Measurements from ENCODE around the gene SPHK2. TPM values are rescaled to one million over a fixed set of nuclear protein-coding genes. Genes with fewer than 3 reads are reported as not detected.

Gene SPHK2
- total RNA-seq, 4 donors from 2014 or later, result 7.2 to 17.9 (median 13.7) TPM

GRCh38 chr19:48627865-48628314 is 8.6 kb downstream of the SPHK2 start:
- TF ChIP-seq POLR2A (IDR thresholded peaks at IDR 0.05) (peak in 1 of 2 donors; percentile 14), EP300 (IDR thresholded peaks at IDR 0.05) (no peak)
- H3K4me1 ChIP-seq, result peaks cover 0 to 72% (median 31%) of the 10 kb centered on the region in 3 donors
- ATAC-seq, result no peak
- no peaks in the 10 kb centered on the region for H3K9me3 ChIP-seq
- H3K27me3 ChIP-seq, result no peaks in the 10 kb centered on the region
- no CpG with 5 or more reads among the region's 17 CpGs for WGBS, 2 donors (ENCODE audit: low coverage in 1 of 2)
- no peak overlapping the region for H3K4me3 ChIP-seq
- H3K36me3 ChIP-seq, result peaks cover 0 to 48% of the 10 kb centered on the region in 2 donors
- peak overlapping the region in 3 of 4 donors; percentile 7 to 98 (median 92) for H3K27ac ChIP-seq

DNA sequence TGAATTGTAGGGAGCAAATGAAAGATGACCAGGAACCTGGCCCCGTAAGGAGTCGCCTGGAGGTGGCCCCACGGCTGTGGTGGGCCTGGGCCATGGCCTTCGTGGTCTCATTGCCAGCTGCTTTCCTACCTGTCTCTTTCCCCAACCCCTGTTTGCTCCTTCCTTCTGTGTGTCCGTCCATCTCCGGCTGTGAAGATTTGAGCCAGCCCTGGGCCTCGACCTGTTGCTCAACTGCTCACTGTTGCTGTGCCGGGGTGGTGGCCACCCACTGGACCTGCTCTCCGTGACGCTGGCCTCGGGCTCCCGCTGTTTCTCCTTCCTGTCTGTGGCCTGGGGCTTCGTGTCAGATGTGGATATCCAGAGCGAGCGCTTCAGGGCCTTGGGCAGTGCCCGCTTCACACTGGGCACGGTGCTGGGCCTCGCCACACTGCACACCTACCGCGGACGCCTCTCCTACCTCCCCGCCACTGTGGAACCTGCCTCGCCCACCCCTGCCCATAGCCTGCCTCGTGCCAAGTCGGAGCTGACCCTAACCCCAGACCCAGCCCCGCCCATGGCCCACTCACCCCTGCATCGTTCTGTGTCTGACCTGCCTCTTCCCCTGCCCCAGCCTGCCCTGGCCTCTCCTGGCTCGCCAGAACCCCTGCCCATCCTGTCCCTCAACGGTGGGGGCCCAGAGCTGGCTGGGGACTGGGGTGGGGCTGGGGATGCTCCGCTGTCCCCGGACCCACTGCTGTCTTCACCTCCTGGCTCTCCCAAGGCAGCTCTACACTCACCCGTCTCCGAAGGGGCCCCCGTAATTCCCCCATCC is 9.4 kb downstream of the SPHK2 start:
- 68 to 80% methylated on average over 5 to 11 of the region's 34 CpGs for WGBS, 2 donors (ENCODE audit: low coverage in 1 of 2)
- no peak for TF ChIP-seq POLR2AphosphoS5 (IDR thresholded peaks at IDR 0.05)
- TF ChIP-seq POLR2A (IDR thresholded peaks at IDR 0.05), result no peak
- TF ChIP-seq EP300 (IDR thresholded peaks at IDR 0.05), result no peak
- TF ChIP-seq CTCF (IDR thresholded peaks at IDR 0.05), result no peak
- no peak for ATAC-seq
- H3K36me3 ChIP-seq, result peaks cover 0 to 52% of the 10 kb centered on the region in 2 donors
- H3K9me3 ChIP-seq, result no peaks in the 10 kb centered on the region
- H3K27me3 ChIP-seq, result no peaks in the 10 kb centered on the region
- H3K27ac ChIP-seq, result peak overlapping the region in 3 of 4 donors; percentile 86 to 98 (median 92)
- peaks cover 3 to 72% (median 31%) of the 10 kb centered on the region in 3 donors for H3K4me1 ChIP-seq
- H3K4me3 ChIP-seq, result no peak overlapping the region

DNA sequence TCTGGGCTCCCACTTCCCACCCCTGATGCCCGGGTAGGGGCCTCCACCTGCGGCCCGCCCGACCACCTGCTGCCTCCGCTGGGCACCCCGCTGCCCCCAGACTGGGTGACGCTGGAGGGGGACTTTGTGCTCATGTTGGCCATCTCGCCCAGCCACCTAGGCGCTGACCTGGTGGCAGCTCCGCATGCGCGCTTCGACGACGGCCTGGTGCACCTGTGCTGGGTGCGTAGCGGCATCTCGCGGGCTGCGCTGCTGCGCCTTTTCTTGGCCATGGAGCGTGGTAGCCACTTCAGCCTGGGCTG is 9.9 kb downstream of the SPHK2 start:
- Histone ChIP-seq H3K36me3 (peaks cover 0 to 52% of the 10 kb centered on the region in 2 donors), H3K9me3 (no peaks in the 10 kb centered on the region), H3K4me3 (no peak overlapping the region), H3K4me1 (peaks cover 7 to 75% (median 36%) of the 10 kb centered on the region in 3 donors), H3K27me3 (no peaks in the 10 kb centered on the region), H3K27ac (peak overlapping the region; percentile 41 to 98 (median 89))
- TF ChIP-seq POLR2A (IDR thresholded peaks at IDR 0.05), result no peak
- no peak for TF ChIP-seq POLR2AphosphoS5 (IDR thresholded peaks at IDR 0.05)
- no peak for TF ChIP-seq EP300 (IDR thresholded peaks at IDR 0.05)
- TF ChIP-seq CTCF (IDR thresholded peaks at IDR 0.05), result no peak
- ATAC-seq, result no peak
- WGBS, 2 donors (ENCODE audit: low coverage in 1 of 2), result 84% methylated on average over 14 of the region's 22 CpGs; no CpG with 5 or more reads in 1 of the 2 donors

GRCh38 chr19:48629599-48630295 is 10.4 kb downstream of the SPHK2 start:
- TF ChIP-seq POLR2AphosphoS5 (IDR thresholded peaks at IDR 0.05) (no peak), POLR2A (IDR thresholded peaks at IDR 0.05) (no peak), EP300 (IDR thresholded peaks at IDR 0.05) (no peak), CTCF (IDR thresholded peaks at IDR 0.05) (no peak)
- peak overlapping the region; percentile 41 to 98 (median 89) for H3K27ac ChIP-seq
- H3K27me3 ChIP-seq, result no peaks in the 10 kb centered on the region
- peaks cover 0 to 52% of the 10 kb centered on the region in 2 donors for H3K36me3 ChIP-seq
- peak; percentile 50 for ATAC-seq
- peak overlapping the region in 1 of 2 donors; percentile 5 for H3K4me3 ChIP-seq
- no peaks in the 10 kb centered on the region for H3K9me3 ChIP-seq
- WGBS, 2 donors (ENCODE audit: low coverage in 1 of 2), result 60% methylated on average over 4 of the region's 48 CpGs; no CpG with 5 or more reads in 1 of the 2 donors
- H3K4me1 ChIP-seq, result peaks cover 8 to 75% (median 35%) of the 10 kb centered on the region in 3 donors

DNA sequence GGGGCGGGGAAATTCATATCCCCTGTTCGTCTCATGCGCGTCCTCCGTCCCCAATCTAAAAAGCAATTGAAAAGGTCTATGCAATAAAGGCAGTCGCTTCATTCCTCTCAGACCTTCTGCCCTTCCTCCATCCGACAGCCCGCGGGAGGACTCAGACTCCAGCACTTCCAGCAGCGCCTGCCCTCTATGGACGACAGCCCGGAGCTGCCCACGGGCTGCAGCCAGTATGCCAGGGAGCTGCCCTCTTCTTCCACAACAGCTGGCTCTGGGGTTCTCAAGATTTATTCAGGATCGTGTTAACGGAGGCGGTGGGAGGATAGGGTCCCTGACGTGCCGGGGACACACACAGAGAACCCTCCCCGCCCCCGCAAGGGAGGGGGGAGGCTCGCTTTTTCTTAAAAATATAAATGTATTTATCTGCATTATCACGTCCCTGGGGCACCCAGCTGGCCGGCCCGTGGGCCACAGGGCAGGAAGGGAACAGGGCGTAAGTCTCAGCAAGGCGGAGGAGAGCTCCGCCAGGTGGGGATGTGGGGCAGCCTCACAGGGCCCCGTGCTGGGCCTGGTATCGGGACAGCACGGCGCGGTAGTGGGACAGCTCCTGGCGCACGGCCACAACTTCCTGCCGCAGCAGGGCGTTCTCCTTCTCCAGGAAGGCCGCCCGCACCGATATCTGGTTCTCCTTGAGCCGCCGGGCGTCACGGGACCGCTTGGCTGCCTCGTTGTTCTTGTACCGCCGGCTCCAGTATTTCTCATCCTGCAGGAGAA is 11.2 kb downstream of the SPHK2 start:
- H3K4me1 ChIP-seq, result peaks cover 10 to 75% (median 35%) of the 10 kb centered on the region in 3 donors
- H3K27ac ChIP-seq, result peak overlapping the region; percentile 41 to 98 (median 89)
- no CpG with 5 or more reads among the region's 47 CpGs for WGBS, 2 donors (ENCODE audit: low coverage in 1 of 2)
- H3K27me3 ChIP-seq, result no peaks in the 10 kb centered on the region
- peak; percentile 23 for ATAC-seq
- no peaks in the 10 kb centered on the region for H3K9me3 ChIP-seq
- H3K36me3 ChIP-seq, result peaks cover 0 to 52% of the 10 kb centered on the region in 2 donors
- TF ChIP-seq CTCF (IDR thresholded peaks at IDR 0.05) (peak in 1 of 4 experiments; percentile 38), EP300 (IDR thresholded peaks at IDR 0.05) (no peak), POLR2A (IDR thresholded peaks at IDR 0.05) (no peak)
- peak overlapping the region in 1 of 2 donors; percentile 5 for H3K4me3 ChIP-seq

All from gastroesophageal sphincter (tissue), 4 donors.